HG03060 (cell line): ENCODE measurements around the gene PCGF2.

ENCODE experiments used
- ATAC-seq: cut with Tn5 transposase; IDR thresholded peaks from one replicate; pipeline ENCODE4 v1.9.1; 2021; ENCODE audit warnings: low read depth, moderate number of reproducible peaks; ENCODE audit not compliant: unreplicated experiment

Gene PCGF2

DNA sequence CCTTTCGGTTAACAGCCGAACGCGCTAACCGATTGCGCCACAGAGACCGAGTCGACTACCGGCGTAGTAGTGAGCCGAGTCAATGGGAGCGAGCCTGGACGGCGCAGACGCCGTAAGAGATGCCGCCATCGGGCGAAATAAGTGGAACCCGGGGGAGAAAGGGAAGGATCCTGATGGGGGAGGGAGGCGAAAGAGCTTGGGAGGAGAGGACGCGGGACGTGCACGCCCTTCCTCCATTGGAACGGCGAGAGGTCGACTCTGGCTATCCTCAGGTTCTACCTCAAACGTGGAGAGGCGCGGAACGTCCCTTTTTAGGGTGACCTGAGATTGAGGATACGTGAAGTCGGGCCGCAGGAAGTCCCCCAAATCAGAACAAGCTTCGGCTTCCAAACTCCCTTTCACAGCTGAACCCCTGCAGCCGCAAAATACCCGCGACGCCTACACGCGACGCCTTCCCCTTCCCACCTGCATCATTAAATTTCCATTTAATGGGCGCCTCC is 3.7 kb upstream of the PCGF2 start:
- no peak for ATAC-seq

GRCh38 chr17:38751144-38751807 is 3.1 kb upstream of the PCGF2 start:
- no peak for ATAC-seq

DNA sequence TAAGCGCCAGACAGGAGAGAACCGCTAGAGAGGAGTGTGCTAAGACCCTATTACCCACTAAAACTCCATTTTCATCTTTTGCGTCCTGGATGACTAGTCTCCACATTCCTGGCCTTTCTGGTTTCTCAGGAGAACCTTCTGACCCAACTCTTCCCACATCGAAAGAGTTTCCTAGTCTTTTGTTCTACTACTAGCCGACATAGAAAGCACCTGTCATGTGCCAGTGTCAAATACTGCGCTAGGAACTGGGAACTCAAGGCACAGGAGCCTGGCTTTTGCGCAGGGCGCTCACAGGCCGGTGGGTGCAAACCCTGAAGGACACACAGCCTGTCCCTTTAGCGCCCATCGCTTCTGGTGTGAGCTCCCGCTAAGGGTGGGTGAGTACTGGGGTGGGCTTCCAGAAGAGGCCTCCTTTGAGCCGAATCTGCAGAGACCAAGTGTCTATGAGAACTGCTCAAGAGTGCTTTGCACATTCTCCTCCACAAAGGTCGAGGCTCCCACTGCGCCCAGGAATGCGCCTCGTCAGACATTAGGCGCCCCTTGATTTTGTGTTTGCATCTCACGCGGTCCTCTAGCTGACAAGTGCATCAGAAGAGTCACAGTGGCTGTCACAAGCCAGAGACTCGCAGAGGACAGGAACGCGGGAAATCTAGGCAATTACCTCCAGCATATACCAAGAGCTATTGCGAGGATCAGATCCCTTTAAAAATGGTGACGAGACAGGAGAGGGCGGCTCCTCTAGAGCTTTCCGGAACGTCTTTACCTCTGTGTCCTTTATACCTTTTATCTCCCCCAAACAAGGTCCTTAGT is 2.4 kb upstream of the PCGF2 start:
- ATAC-seq: no peak

GRCh38 chr17:38750044-38750311 is 1.8 kb upstream of the PCGF2 start:
- no peak for ATAC-seq

GRCh38 chr17:38749223-38750043 is 1.3 kb upstream of the PCGF2 start:
- no peak for ATAC-seq

GRCh38 chr17:38748892-38749222 is 721 bp upstream of the PCGF2 start:
- ATAC-seq: no peak

DNA sequence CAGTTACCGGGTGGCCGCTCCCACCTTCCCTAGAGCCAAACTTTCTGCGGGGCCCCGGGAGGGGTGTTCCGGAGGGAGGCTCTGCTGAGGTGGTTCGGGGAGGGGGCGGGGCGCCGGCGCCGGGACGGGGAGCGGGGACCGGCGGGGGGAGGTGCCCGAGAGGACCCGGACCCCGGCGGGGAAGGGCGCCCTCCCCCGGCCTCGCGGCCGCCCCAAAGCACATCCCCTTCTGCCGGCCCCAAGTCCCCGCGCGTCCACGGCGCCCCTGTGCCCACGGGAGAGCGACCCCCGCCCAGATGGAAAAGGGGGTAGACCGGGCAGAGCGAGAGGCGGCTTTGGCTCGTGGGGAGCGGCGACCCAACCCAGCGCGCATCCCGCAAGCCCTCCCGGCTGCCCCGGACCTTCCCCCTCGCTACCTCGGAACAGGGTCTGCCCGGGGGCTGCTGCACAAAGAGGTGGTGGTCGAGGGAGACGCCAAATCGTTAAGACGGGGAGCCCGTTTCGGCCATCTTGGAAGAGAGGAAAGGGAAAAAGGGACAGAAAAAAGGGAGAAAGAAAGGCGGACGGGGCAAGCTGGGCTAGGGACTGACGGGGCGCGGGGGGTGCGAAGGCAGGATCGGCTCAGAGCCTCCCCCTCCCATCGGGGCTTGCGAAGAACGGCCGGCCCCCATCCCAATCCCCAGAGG is 530 bp downstream of the PCGF2 start:
- ATAC-seq: no peak

DNA sequence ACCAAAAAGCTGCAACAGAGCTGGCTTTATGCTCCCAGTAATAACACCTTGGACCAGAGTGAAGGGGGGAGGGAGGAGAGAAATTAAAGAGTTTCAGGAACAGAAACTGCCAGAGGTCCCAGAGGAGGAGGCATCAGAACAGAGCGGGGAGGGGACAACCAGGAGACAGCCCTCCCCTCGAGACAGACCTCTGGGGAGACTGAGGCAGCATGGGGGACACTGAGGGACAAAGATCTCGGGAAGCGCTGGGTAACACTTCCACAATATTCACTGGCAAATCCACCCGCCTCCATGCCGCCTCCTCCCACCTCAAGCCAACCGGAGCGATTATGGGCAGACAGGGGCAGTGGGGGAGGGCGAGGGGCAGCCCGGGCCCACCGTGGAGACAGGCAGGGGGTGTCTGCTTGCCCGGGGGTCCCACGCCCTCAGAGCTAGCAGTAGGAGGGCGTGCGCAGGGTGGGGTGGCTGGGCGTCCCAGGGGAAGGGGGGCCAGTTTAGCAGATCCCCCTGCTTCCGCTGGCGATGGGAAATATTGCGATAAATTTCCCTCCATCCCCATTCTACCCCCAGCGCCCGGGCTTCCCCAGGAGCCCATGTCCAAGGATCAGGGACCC is 1.2 kb downstream of the PCGF2 start:
- no peak for ATAC-seq

DNA sequence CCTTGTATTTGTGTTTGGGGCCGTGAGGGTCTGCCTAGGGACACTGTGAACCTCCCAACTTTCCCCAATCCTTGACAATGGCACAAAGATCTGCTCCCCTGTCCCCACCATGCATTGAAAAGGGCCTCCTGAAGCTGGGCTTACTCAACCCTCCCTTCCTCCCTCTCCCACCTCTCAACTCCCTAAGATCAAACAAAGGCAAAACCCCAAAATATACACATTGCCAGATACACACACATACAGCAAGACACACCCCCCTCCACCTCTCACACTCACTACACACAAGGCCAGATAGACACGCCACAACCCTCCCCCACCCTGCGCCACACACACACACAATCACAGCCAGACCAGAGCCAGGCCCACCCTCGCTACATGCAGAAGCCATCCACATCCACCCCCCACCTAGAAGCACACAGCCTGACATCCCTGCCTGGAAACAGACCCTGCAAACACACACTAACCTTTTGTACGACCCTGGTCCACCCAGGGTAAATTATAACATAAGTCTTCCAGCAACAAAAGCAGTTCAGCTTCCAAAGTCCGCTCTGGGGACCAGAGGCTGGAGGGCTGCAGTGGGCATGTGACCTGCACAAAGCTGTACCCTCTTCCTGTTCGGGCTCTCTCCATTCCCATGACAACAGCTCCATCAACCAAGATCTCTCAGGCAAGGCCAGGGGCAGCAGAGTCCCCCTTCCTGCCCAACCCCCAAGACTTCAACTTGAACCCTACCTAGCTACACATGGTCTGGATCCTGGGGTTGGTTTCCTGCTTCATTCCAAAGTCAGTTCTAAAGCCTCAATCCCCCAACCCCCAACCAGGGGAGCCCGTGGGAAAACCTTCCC is 1.9 kb downstream of the PCGF2 start:
- no peak for ATAC-seq

DNA sequence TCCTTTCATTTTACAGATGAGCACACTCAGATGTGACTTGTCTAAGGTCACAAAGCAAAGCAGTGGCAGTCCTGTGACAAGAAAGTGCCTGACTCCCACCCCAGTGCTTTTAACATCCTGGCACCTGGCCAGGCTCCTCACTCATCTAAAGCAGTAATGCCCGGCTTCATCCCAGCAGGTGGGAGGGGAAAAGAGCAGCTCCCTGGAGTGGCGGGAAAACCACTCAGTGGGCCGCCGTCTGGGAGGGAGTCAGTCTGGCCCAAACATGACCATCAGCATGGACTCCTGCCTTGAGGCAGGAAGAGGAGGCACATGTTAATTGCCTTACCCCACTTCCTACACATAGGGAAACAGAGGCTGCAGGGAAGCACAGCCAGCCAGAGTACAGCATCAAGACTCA is 2.6 kb downstream of the PCGF2 start:
- ATAC-seq: no peak

DNA sequence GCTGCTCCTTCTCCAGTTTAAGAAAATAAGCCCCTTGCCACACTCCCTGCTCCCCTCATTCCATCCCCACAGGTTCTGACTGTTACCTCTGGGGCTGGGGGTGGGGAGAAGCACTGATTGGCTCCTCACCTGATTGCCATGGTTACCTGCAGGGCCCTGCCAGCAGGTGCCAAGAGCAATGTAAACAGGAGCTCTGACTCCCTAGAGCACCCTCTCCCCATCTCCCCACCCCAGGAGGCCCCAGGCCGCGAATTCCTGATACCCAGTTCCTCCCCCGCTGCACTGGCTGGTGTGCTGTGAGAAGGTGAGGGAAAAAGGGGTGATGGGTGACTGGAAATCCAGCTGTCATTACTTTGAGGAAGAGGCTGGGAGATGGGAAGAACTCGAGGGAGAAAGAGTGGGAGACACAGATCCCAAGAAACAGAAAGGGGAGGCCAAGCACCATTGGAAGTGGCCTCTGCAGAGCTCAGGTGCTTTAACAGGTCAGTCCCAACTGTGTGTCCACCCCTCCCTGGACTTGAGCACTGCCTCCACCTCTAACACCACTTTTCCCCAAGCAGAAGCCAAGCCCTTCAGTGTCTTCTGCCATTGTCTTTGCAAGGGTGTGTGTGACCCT is 4.5 kb downstream of the PCGF2 start:
- ATAC-seq: no peak

DNA sequence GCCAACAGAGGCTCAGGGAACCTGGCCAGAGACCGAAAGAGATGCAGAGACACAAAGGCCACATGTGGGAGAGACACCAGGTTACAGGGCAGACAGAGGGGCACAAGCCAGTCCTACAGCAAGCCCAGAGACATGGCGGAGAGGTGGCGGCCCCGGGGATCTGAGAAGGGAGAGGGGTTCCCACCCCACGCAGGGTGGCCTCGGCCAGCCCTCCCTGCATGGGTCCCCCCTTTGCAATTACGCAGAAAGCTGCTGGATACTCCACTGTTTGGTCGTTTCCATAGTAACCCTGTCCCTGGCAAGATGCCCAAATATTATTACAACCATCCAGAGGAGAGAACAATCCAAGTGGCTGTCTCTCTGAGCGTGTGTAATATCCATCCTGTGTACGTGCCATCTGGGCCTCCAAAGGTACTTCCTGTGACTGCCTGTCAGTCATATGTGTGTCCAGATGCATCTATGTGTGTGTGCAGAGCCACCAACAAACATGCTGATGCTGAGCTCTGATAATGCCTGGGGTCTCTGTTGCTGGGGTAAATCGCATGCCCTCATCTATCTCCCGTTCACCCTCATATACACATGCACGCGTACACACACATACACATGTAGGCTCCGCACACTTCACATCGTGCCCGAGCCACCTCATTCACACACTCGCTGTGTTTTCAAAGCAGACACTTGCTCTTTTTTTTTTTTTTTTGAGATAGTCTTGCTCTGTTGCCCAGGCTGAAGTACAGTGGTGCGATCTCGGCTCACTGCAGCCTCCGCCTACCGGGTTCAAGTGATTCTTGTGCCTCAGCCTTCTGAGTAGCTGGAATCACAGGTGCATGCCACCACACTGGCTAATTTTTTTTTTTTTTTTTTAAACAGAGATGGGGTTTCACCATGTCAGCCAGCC is 5.5 kb downstream of the PCGF2 start:
- no peak for ATAC-seq

DNA sequence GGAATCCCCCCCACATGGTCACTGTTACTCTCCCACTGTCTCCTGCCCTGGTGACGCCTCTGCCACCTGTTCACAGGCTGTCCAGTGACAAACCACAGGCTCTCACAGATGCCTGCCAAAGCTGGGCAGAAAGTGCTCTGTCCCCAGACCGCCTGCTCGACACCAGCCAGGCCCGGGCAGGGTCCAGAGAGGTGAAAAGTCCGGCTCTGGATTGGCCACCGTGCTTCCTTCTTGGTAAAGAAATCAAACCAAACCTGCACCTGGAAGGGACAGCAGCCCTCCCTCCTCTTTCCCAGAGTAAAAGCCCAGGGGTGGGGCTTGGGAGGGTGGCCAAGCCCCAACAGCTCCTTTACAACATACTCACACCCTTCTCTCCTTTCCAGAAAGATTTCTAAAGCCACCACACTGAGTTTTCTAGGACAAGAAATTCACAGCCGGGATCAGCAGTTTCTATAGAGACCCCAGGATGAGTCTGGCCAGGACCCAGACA is 6.2 kb downstream of the PCGF2 start:
- no peak for ATAC-seq

DNA sequence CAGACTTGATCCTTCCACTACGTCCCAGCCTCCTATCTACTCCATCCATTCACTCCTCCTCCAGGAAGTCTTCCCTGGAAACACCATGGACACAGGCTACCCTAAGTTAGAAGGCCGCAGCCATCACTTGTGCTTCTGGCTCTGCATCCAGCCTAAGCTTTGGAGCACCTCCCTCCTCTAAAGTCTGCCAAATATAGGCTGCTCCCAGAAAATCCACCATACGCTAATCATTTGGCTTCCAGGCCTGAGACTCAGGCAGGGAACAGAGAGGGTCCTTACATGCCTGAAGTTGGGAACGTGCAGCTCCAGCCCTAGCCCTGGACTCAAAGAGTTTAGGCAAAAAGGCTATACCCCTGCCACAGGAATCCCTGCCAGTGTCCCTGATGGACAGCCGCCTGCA is 6.7 kb downstream of the PCGF2 start:
- ATAC-seq: no peak

DNA sequence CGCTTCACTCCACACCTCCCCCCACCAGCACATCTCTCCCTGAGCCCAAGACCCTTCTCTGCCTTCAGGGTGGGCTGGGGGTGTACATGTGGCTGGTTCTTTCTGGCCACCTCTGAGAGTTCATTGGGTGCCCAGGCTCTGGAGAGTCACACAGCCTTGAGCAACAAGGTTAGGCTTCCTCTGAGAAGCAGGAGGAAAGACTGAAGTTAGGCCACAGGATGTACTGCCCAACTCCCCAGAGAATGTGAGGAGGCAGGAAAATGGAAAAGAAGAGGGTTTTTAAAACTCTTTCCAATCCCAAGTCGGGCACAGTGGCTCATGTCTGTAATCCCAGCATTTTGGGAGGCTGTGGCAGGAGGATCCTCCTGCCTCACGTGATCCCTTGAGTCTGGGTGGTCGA is 7.3 kb downstream of the PCGF2 start:
- ATAC-seq: no peak

GRCh38 chr17:38740044-38740443 is 8.1 kb downstream of the PCGF2 start:
- ATAC-seq: no peak

GRCh38 chr17:38739305-38739704 is 8.8 kb downstream of the PCGF2 start:
- no peak for ATAC-seq

DNA sequence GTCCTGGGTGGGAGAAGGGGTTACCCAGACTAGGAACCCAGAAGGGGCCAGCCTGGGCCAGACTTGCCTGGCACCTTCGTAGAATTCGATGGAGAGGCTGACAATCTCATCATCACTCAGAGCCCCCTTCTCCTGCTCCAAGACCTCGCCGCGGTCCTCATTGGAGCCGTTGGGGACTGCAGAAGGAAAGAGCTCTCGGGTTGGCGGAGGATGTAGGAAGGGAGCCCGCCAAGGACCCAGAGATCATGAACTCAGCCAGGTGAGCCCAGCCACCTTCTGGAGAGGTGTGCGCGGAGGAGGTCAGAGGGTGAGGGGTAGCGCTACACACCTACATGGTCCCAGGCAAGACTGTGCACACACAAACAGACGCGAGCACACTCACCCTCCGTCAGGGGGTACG is 9.4 kb downstream of the PCGF2 start:
- ATAC-seq: no peak
